Measurements from ENCODE around the gene ZYG11B.
"Not testable (repeated sequence)": the region's sequence is repeated elsewhere in the genome, so short reads cannot be mapped to it uniquely, and the experiment has no call there.

ZYG11B gene

GRCh38 chr1:52786148-52786547, 59.9 kb downstream of the ZYG11B start:
- no peak for DNase-seq (ENCODE audit: low read depth in 2 of 2)
- TF ChIP-seq CTCF (IDR thresholded peaks at IDR 0.05; ENCODE audit: low read depth, low read length) = no peak
- no peak overlapping the region for H3K4me3 ChIP-seq (replicated peaks in 1 of 2; ENCODE audit: low read depth in 2 of 2, low read length in 2 of 2)

- DNase-seq (ENCODE audit: low read depth in 2 of 2); H3K4me3 ChIP-seq (replicated peaks in 1 of 2; ENCODE audit: low read depth in 2 of 2, low read length in 2 of 2): not testable (repeated sequence)
Measured at GRCh38 chr1:52790429-52790828, 64.2 kb downstream of the ZYG11B start.

- no peak for DNase-seq (ENCODE audit: low read depth in 2 of 2)
- TF ChIP-seq CTCF (IDR thresholded peaks at IDR 0.05; ENCODE audit: low read depth, low read length) = no peak
- no peak overlapping the region for H3K4me3 ChIP-seq (replicated peaks in 1 of 2; ENCODE audit: low read depth in 2 of 2, low read length in 2 of 2)
Measured at GRCh38 chr1:52792036-52792435, 65.8 kb downstream of the ZYG11B start.

GRCh38 chr1:52793717-52794116, 67.5 kb downstream of the ZYG11B start:
- not testable (repeated sequence) for DNase-seq (ENCODE audit: low read depth in 2 of 2); H3K4me3 ChIP-seq (replicated peaks in 1 of 2; ENCODE audit: low read depth in 2 of 2, low read length in 2 of 2)

GRCh38 chr1:52795464-52795863, 69.2 kb downstream of the ZYG11B start:
- TF ChIP-seq CTCF (IDR thresholded peaks at IDR 0.05; ENCODE audit: low read depth, low read length) = no peak
- H3K4me3 ChIP-seq (replicated peaks in 1 of 2; ENCODE audit: low read depth in 2 of 2, low read length in 2 of 2) = no peak overlapping the region
- DNase-seq (ENCODE audit: low read depth in 2 of 2) = no peak

GRCh38 chr1:52798331-52798730, 72.1 kb downstream of the ZYG11B start:
- no peak overlapping the region for H3K4me3 ChIP-seq (replicated peaks in 1 of 2; ENCODE audit: low read depth in 2 of 2, low read length in 2 of 2)
- DNase-seq (ENCODE audit: low read depth in 2 of 2) = no peak
- TF ChIP-seq CTCF (IDR thresholded peaks at IDR 0.05; ENCODE audit: low read depth, low read length) = no peak

GRCh38 chr1:52801011-52801410, 74.8 kb downstream of the ZYG11B start:
- no peak for DNase-seq (ENCODE audit: low read depth in 2 of 2)
- TF ChIP-seq CTCF (IDR thresholded peaks at IDR 0.05; ENCODE audit: low read depth, low read length) = no peak
- no peak overlapping the region for H3K4me3 ChIP-seq (replicated peaks in 1 of 2; ENCODE audit: low read depth in 2 of 2, low read length in 2 of 2)

GRCh38 chr1:52804083-52804482, 77.8 kb downstream of the ZYG11B start:
- DNase-seq (ENCODE audit: low read depth in 2 of 2); H3K4me3 ChIP-seq (replicated peaks in 1 of 2; ENCODE audit: low read depth in 2 of 2, low read length in 2 of 2): not testable (repeated sequence)

- TF ChIP-seq CTCF (IDR thresholded peaks at IDR 0.05; ENCODE audit: low read depth, low read length) = no peak
- H3K4me3 ChIP-seq (replicated peaks in 1 of 2; ENCODE audit: low read depth in 2 of 2, low read length in 2 of 2) = no peak overlapping the region
- peak in 1 of 2 donors; percentile 25 for DNase-seq (ENCODE audit: low read depth in 2 of 2)
Measured at GRCh38 chr1:52814465-52814864, 88.2 kb downstream of the ZYG11B start.

- not testable (repeated sequence) for DNase-seq (ENCODE audit: low read depth in 2 of 2); H3K4me3 ChIP-seq (replicated peaks in 1 of 2; ENCODE audit: low read depth in 2 of 2, low read length in 2 of 2)
Measured at GRCh38 chr1:52820830-52821229, 94.6 kb downstream of the ZYG11B start.

Data from cardiac fibroblast (primary cell).